Measurements from ENCODE around the gene TP53I3. TPM values are rescaled to one million over a fixed set of nuclear protein-coding genes. Genes with fewer than 3 reads are reported as not detected.

The TP53I3 gene, protein sequence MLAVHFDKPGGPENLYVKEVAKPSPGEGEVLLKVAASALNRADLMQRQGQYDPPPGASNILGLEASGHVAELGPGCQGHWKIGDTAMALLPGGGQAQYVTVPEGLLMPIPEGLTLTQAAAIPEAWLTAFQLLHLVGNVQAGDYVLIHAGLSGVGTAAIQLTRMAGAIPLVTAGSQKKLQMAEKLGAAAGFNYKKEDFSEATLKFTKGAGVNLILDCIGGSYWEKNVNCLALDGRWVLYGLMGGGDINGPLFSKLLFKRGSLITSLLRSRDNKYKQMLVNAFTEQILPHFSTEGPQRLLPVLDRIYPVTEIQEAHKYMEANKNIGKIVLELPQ
- 10 to 100 TPM; 51.1 to 66.8 (median 61.4) TPM for total RNA-seq (2021; fragmentation: NEBNext Ultra II Directional; extraction: Animal tissue kit (Norgen Biotek cat#: 25700))
- long read RNA-seq, transcript TP53I3-201 (5 exons, 1,998 nt) = minor isoform, 12 of 64 reads
- long read RNA-seq, transcript TP53I3-202 (6 exons, 1,635 nt) = major isoform, 33 of 64 reads
- long read RNA-seq, transcript TP53I3-204 (3 exons, 677 nt) = minor isoform, 7 of 64 reads
- long read RNA-seq, partial matches to known transcripts = 6 of 64 reads
- long read RNA-seq, other reads (novel, unspliced or antisense) = 4 of 64 reads

GRCh38 chr2:24084386-24085199 is at the start of gene TP53I3:
Gene TP53I3 (minus strand): TSS chr2:24084834. CDS start chr2:24084326, 508 bp downstream.
- Mint-ChIP-seq H3K9me3 (no peaks in the 10 kb centered on the region), H3K4me1 (ENCODE audit: low read depth) (peaks cover 39% of the 10 kb centered on the region), H3K36me3 (ENCODE audit: low read depth) (peaks cover 16% of the 10 kb centered on the region), H3K27me3 (ENCODE audit: insufficient read depth) (no peaks in the 10 kb centered on the region; the same call in none of the 2 replicates), H3K27ac (peak within 1 kb of the TSS; percentile 95), H3K4me3 (peak within 1 kb of the TSS; percentile 95)
- TF ChIP-seq, protein P1, sequence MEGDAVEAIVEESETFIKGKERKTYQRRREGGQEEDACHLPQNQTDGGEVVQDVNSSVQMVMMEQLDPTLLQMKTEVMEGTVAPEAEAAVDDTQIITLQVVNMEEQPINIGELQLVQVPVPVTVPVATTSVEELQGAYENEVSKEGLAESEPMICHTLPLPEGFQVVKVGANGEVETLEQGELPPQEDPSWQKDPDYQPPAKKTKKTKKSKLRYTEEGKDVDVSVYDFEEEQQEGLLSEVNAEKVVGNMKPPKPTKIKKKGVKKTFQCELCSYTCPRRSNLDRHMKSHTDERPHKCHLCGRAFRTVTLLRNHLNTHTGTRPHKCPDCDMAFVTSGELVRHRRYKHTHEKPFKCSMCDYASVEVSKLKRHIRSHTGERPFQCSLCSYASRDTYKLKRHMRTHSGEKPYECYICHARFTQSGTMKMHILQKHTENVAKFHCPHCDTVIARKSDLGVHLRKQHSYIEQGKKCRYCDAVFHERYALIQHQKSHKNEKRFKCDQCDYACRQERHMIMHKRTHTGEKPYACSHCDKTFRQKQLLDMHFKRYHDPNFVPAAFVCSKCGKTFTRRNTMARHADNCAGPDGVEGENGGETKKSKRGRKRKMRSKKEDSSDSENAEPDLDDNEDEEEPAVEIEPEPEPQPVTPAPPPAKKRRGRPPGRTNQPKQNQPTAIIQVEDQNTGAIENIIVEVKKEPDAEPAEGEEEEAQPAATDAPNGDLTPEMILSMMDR (IDR thresholded peaks at IDR 0.05) = peak; percentile 99
- peak; percentile 85 for DNase-seq

- Mint-ChIP-seq H3K36me3 (ENCODE audit: low read depth) (peaks cover 15% of the 10 kb centered on the region), H3K4me1 (ENCODE audit: low read depth) (peaks cover 4% of the 10 kb centered on the region; the same call in 1 of the 2 replicates), H3K27ac (no peak overlapping the region), H3K9me3 (peaks cover 5% of the 10 kb centered on the region), H3K27me3 (ENCODE audit: insufficient read depth) (no peaks in the 10 kb centered on the region; the same call in 1 of the 2 replicates), H3K4me3 (no peak overlapping the region)
- no peak for DNase-seq
- TF ChIP-seq, protein P1 (IDR thresholded peaks at IDR 0.05) = no peak
These were observed 47.9 kb upstream of the TP53I3 start for GRCh38 chr2:24132543-24132942.

DNA sequence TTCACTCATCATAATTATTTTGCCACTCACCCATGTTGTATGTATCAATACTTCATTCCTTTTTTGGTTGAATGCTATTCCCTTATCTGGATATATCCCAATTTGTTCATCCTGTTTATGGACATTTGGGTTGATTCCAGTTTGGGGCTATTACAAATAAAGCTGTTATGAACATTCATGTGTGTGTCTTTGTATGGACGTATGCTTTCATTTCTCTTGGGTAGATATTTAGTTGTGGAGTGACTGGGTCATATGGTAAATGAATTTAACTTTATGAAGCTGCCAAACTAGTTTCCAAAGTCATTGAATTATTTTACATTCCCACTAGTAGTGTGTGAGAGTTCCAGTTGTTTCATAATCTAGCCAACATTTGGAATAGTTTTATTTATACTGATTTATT is 41.3 kb upstream of the TP53I3 start:
- H3K4me1 Mint-ChIP-seq (ENCODE audit: low read depth) = peaks cover 28% of the 10 kb centered on the region
- TF ChIP-seq, protein P1 (IDR thresholded peaks at IDR 0.05) = no peak
- H3K9me3 Mint-ChIP-seq = no peaks in the 10 kb centered on the region
- peaks cover 1% of the 10 kb centered on the region for H3K27me3 Mint-ChIP-seq (ENCODE audit: insufficient read depth)
- no peak overlapping the region for H3K27ac Mint-ChIP-seq
- peaks cover 12% of the 10 kb centered on the region for H3K36me3 Mint-ChIP-seq (ENCODE audit: low read depth)
- no peak for DNase-seq
- H3K4me3 Mint-ChIP-seq = peak overlapping the region; percentile 26; the same call in 1 of the 2 replicates

DNA sequence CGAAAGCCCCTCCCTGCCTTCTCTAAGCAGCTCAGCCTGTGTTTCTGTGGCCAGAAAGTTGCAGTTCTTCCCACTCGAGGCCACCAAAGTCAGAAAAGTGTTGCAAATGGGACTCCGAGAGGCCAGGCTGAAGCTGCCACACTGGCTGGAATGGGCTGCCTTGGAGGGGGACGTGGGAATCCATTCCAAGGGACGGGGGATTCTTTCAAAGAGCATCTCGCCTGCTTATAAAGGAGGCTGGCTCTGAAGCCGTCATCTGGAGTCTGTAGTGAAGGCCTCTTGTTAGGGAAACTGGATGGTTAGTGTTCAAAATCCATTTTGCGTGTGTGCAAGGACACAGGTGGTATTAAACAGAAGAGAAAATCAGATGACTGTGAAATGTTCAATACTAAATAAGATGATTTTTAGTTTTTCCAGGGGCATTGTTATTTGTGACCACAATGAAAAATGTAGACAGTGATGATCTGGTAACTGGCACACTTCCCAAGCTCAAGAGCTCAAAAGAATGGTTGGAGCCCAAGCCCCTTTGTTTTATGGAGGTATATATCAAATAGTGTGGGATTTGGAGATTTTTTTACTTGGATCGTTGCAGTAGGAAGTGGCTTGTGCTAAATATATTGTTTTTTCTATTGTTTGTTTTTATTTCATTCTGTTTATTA is 39.4 kb upstream of the TP53I3 start:
- H3K36me3 Mint-ChIP-seq (ENCODE audit: low read depth) = peaks cover 12% of the 10 kb centered on the region
- H3K9me3 Mint-ChIP-seq = no peaks in the 10 kb centered on the region
- DNase-seq = no peak
- H3K4me3 Mint-ChIP-seq = peak overlapping the region; percentile 91
- peaks cover 1% of the 10 kb centered on the region for H3K27me3 Mint-ChIP-seq (ENCODE audit: insufficient read depth)
- TF ChIP-seq, protein P1 (IDR thresholded peaks at IDR 0.05) = no peak
- H3K27ac Mint-ChIP-seq = peak overlapping the region; percentile 93
- H3K4me1 Mint-ChIP-seq (ENCODE audit: low read depth) = peaks cover 33% of the 10 kb centered on the region

Data from HFFc6 (cell line).